ENCODE data around the gene MYO10.

Gene MYO10

DNA sequence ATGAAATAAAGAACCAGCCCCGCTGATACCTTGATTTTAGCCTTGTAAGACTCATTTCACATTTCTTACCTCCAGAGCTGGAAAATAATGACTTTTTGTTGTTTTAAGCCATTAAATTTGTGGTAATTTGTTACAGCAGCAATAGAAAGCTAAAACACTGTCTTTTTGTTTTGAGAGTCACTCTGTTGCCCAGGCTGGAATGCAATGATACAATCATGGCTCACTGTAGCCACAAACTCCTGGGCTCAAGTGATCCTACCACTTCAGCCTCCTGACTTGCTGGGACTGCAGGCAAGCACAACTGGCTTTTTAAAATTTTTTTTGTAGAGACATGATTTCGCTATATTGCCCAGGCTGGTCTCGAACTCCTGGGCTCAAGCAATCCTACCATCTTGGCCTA lies 34.7 kb upstream of the MYO10 start:
- Histone ChIP-seq H3K4me3 (ENCODE audit: low read length) (no peak overlapping the region), H3K9me3 (ENCODE audit: control insufficient read depth, insufficient read depth, low read length) (no peaks in the 10 kb centered on the region), H3K4me1 (ENCODE audit: control insufficient read depth, insufficient read depth, low read length) (no peaks in the 10 kb centered on the region), H3K27me3 (ENCODE audit: control insufficient read depth, insufficient read depth, low read length) (no peaks in the 10 kb centered on the region), H3K36me3 (ENCODE audit: control insufficient read depth, insufficient read depth, low read length) (no peaks in the 10 kb centered on the region), H3K27ac (ENCODE audit: low read length) (no peak overlapping the region)
- WGBS (ENCODE audit: insufficient coverage, insufficient read length): no CpG with 5 or more reads among the region's 3 CpGs
- no peak for DNase-seq (ENCODE audit: low read depth, low spot score)

DNA sequence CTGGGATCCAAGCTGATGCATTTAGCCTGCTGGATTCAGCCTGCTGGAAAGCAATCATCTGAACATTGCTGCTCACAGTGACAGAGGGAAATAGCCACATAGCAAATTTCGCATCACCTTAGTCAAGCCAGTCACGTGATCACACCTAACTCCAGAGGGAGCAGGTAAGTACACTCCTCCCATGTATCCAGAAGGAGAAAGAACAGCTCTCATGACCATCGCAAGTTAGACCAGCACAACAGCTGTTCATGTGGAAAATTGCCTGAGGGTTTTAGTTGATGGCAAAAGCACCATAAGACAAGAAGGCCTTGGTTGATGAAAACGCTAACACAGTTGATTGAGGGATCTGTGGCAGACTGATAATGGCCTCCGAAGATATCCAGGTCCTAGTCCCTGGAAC lies 34.2 kb upstream of the MYO10 start:
- H3K4me1 ChIP-seq (ENCODE audit: control insufficient read depth, insufficient read depth, low read length): no peaks in the 10 kb centered on the region
- no peaks in the 10 kb centered on the region for H3K27me3 ChIP-seq (ENCODE audit: control insufficient read depth, insufficient read depth, low read length)
- H3K36me3 ChIP-seq (ENCODE audit: control insufficient read depth, insufficient read depth, low read length): no peaks in the 10 kb centered on the region
- no peak overlapping the region for H3K27ac ChIP-seq (ENCODE audit: low read length)
- no CpG with 5 or more reads among the region's 5 CpGs for WGBS (ENCODE audit: insufficient coverage, insufficient read length)
- no peaks in the 10 kb centered on the region for H3K9me3 ChIP-seq (ENCODE audit: control insufficient read depth, insufficient read depth, low read length)
- DNase-seq (ENCODE audit: low read depth, low spot score): no peak
- no peak overlapping the region for H3K4me3 ChIP-seq (ENCODE audit: low read length)

GRCh38 chr5:16965581-16965980 lies 29.5 kb upstream of the MYO10 start:
- Histone ChIP-seq H3K9me3 (ENCODE audit: control insufficient read depth, insufficient read depth, low read length) (no peaks in the 10 kb centered on the region), H3K27me3 (ENCODE audit: control insufficient read depth, insufficient read depth, low read length) (no peaks in the 10 kb centered on the region), H3K36me3 (ENCODE audit: control insufficient read depth, insufficient read depth, low read length) (no peaks in the 10 kb centered on the region), H3K4me3 (ENCODE audit: low read length) (no peak overlapping the region), H3K27ac (ENCODE audit: low read length) (no peak overlapping the region), H3K4me1 (ENCODE audit: control insufficient read depth, insufficient read depth, low read length) (no peaks in the 10 kb centered on the region)
- no CpG with 5 or more reads among the region's 1 CpG for WGBS (ENCODE audit: insufficient coverage, insufficient read length)
- DNase-seq (ENCODE audit: low read depth, low spot score): no peak

DNA sequence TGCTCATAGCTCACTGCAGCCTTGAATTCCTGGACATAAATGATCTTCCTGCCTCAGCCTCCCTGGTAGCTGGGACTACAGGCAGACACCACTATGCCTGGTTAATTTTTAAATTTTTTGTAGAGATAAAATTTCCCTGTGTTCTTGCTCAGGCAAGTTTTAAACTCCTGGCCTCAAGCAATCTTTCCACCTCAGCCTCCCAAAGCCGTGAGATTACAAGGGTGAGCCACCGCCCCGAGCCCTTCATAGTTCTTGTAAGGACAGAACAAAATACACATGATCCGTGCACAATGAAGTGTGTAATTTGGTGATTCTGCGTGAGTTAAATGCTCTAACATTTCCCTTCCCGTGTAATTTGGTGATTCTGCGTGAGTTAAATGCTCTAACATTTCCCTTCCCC lies 27.7 kb upstream of the MYO10 start:
- Histone ChIP-seq H3K9me3 (ENCODE audit: control insufficient read depth, insufficient read depth, low read length) (no peaks in the 10 kb centered on the region), H3K27ac (ENCODE audit: low read length) (no peak overlapping the region), H3K27me3 (ENCODE audit: control insufficient read depth, insufficient read depth, low read length) (no peaks in the 10 kb centered on the region), H3K4me1 (ENCODE audit: control insufficient read depth, insufficient read depth, low read length) (no peaks in the 10 kb centered on the region), H3K36me3 (ENCODE audit: control insufficient read depth, insufficient read depth, low read length) (no peaks in the 10 kb centered on the region), H3K4me3 (ENCODE audit: low read length) (no peak overlapping the region)
- no CpG with 5 or more reads among the region's 7 CpGs for WGBS (ENCODE audit: insufficient coverage, insufficient read length)
- no peak for DNase-seq (ENCODE audit: low read depth, low spot score)

DNA sequence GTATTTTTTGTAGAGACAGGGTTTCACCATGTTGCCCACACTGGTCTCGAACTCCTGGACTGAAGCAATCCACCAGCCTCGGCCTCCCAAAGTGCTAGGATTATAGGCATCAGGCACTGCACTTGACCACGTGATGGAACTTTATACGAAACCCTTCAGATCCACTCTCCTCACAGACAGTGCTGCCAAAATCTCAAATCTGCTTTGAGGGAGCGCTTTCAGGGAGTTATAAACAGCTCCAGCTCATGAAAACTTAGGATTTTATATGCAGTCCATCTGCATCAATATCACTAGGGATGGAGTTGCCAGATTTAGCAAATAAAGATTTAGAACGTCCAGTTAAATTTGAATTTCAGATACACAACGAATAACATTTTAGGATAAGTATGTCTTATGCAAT lies 25.0 kb upstream of the MYO10 start:
- Histone ChIP-seq H3K27ac (ENCODE audit: low read length) (no peak overlapping the region), H3K4me3 (ENCODE audit: low read length) (no peak overlapping the region), H3K36me3 (ENCODE audit: control insufficient read depth, insufficient read depth, low read length) (no peaks in the 10 kb centered on the region), H3K27me3 (ENCODE audit: control insufficient read depth, insufficient read depth, low read length) (no peaks in the 10 kb centered on the region), H3K9me3 (ENCODE audit: control insufficient read depth, insufficient read depth, low read length) (no peaks in the 10 kb centered on the region), H3K4me1 (ENCODE audit: control insufficient read depth, insufficient read depth, low read length) (no peaks in the 10 kb centered on the region)
- DNase-seq (ENCODE audit: low read depth, low spot score): no peak
- no CpG with 5 or more reads among the region's 7 CpGs for WGBS (ENCODE audit: insufficient coverage, insufficient read length)

- no peak for DNase-seq (ENCODE audit: low read depth, low spot score)
- H3K4me1 ChIP-seq (ENCODE audit: control insufficient read depth, insufficient read depth, low read length): 0 out of 2 replicates have a peak, but pooled peaks cover 2% of the 10 kb centered on the region
- no peaks in the 10 kb centered on the region for H3K27me3 ChIP-seq (ENCODE audit: control insufficient read depth, insufficient read depth, low read length)
- no peak overlapping the region for H3K4me3 ChIP-seq (ENCODE audit: low read length)
- no CpG with 5 or more reads among the region's 13 CpGs for WGBS (ENCODE audit: insufficient coverage, insufficient read length)
- H3K9me3 ChIP-seq (ENCODE audit: control insufficient read depth, insufficient read depth, low read length): no peaks in the 10 kb centered on the region
- no peaks in the 10 kb centered on the region for H3K36me3 ChIP-seq (ENCODE audit: control insufficient read depth, insufficient read depth, low read length)
- no peak overlapping the region for H3K27ac ChIP-seq (ENCODE audit: low read length)
Measured at GRCh38 chr5:16957304-16958196, 21.5 kb upstream of the MYO10 start.

GRCh38 chr5:16953729-16954128 lies 17.6 kb upstream of the MYO10 start:
- Histone ChIP-seq H3K27ac (ENCODE audit: low read length) (no peak overlapping the region), H3K4me1 (ENCODE audit: control insufficient read depth, insufficient read depth, low read length) (0 out of 2 replicates have a peak, but pooled peaks cover 2% of the 10 kb centered on the region), H3K9me3 (ENCODE audit: control insufficient read depth, insufficient read depth, low read length) (no peaks in the 10 kb centered on the region), H3K27me3 (ENCODE audit: control insufficient read depth, insufficient read depth, low read length) (no peaks in the 10 kb centered on the region), H3K4me3 (ENCODE audit: low read length) (no peak overlapping the region), H3K36me3 (ENCODE audit: control insufficient read depth, insufficient read depth, low read length) (no peaks in the 10 kb centered on the region)
- no CpG with 5 or more reads among the region's 9 CpGs for WGBS (ENCODE audit: insufficient coverage, insufficient read length)
- DNase-seq (ENCODE audit: low read depth, low spot score): no peak

DNA sequence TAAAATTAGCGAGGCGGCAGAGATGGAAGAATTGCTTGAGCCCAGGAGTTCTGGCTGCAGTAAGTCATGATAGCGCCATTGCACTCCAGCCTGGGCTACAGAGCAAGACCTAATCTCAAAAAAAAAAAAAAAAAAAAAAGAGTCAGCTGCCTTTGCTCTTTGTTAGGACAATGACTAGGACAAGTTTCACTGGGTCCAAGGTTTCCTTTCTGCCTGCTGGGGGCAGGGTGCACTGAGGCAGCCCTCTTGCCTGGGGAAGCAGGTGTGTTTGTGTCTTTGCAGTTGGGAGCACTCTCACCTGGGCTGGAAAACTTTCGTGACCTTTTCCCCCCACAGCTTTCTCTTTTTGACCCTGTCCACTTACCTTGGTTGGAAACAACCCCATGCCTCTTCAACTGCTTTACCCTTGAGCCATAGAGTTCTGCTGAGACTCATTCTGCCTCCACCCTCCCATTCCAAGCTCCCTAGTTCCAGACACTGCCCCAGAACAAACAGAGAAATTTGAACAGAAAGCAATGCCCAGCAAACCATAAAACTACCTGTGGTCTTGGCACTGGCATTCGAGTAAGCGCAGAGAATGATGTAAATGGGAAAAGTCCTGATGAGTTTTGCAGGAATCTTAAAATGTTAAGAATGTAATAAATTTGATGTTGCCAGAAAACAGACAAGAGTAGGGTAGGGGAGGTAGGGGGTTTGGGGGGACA lies 17.0 kb upstream of the MYO10 start:
- Histone ChIP-seq H3K9me3 (ENCODE audit: control insufficient read depth, insufficient read depth, low read length) (no peaks in the 10 kb centered on the region), H3K27me3 (ENCODE audit: control insufficient read depth, insufficient read depth, low read length) (no peaks in the 10 kb centered on the region), H3K36me3 (ENCODE audit: control insufficient read depth, insufficient read depth, low read length) (no peaks in the 10 kb centered on the region), H3K4me3 (ENCODE audit: low read length) (no peak overlapping the region), H3K4me1 (ENCODE audit: control insufficient read depth, insufficient read depth, low read length) (0 out of 2 replicates have a peak, but pooled peaks cover 2% of the 10 kb centered on the region), H3K27ac (ENCODE audit: low read length) (no peak overlapping the region)
- DNase-seq (ENCODE audit: low read depth, low spot score): no peak
- no CpG with 5 or more reads among the region's 6 CpGs for WGBS (ENCODE audit: insufficient coverage, insufficient read length)

- Histone ChIP-seq H3K36me3 (ENCODE audit: control insufficient read depth, insufficient read depth, low read length) (no peaks in the 10 kb centered on the region), H3K27me3 (ENCODE audit: control insufficient read depth, insufficient read depth, low read length) (no peaks in the 10 kb centered on the region), H3K4me1 (ENCODE audit: control insufficient read depth, insufficient read depth, low read length) (no peaks in the 10 kb centered on the region), H3K27ac (ENCODE audit: low read length) (no peak overlapping the region), H3K4me3 (ENCODE audit: low read length) (no peak overlapping the region), H3K9me3 (ENCODE audit: control insufficient read depth, insufficient read depth, low read length) (no peaks in the 10 kb centered on the region)
- no peak for DNase-seq (ENCODE audit: low read depth, low spot score)
- no CpG with 5 or more reads among the region's 1 CpG for WGBS (ENCODE audit: insufficient coverage, insufficient read length)
Measured at GRCh38 chr5:16946725-16947124, 10.6 kb upstream of the MYO10 start.

GRCh38 chr5:16944816-16945562 lies 8.9 kb upstream of the MYO10 start:
- DNase-seq (ENCODE audit: low read depth, low spot score): no peak
- Histone ChIP-seq H3K9me3 (ENCODE audit: control insufficient read depth, insufficient read depth, low read length) (no peaks in the 10 kb centered on the region), H3K36me3 (ENCODE audit: control insufficient read depth, insufficient read depth, low read length) (no peaks in the 10 kb centered on the region), H3K4me3 (ENCODE audit: low read length) (no peak overlapping the region), H3K27me3 (ENCODE audit: control insufficient read depth, insufficient read depth, low read length) (no peaks in the 10 kb centered on the region), H3K27ac (ENCODE audit: low read length) (no peak overlapping the region), H3K4me1 (ENCODE audit: control insufficient read depth, insufficient read depth, low read length) (no peaks in the 10 kb centered on the region)
- no CpG with 5 or more reads among the region's 6 CpGs for WGBS (ENCODE audit: insufficient coverage, insufficient read length)
